SU-DHL-6 (cell line): ENCODE results near the gene B2M.

Experiments
- H2AFZ ChIP-seq: fragments of 200-600 bp; sonication (generic); 2 replicates; pipeline ENCODE4 v1.6.1; 2014; ENCODE audit warnings: low read depth, mild to moderate bottlenecking, moderate library complexity, mixed read lengths, antibody characterized with exemption, low read length; ENCODE audit not compliant: severe bottlenecking
- H3F3A ChIP-seq: fragments of 200-600 bp; shearing (Covaris generic); 2 replicates; pipeline ENCODE4 v1.6.0; 2016; ENCODE audit warnings: antibody characterized with exemption, mild to moderate bottlenecking; ENCODE audit not compliant: insufficient read depth
- H3K27ac ChIP-seq: fragments of 200-600 bp; sonication (generic); 2 replicates; pipeline ENCODE4 v1.5.1; 2016; ENCODE audit warnings: low read depth, mild to moderate bottlenecking, low read length, moderate library complexity, mixed read lengths
- H3K27me3 ChIP-seq: fragments of 200-600 bp; sonication (generic), shearing (Covaris generic); 2 replicates; pipeline ENCODE4 v1.6.0; 2014; ENCODE audit warnings: mild to moderate bottlenecking, low read length
- H3K36me3 ChIP-seq: fragments of 200-600 bp; sonication (generic); 2 replicates; pipeline ENCODE4 v1.6.1; 2014; ENCODE audit warnings: mild to moderate bottlenecking, low read length, mixed read lengths
- H3K4me2 ChIP-seq: fragments of 300-600, 200-600 bp; shearing (Covaris generic), sonication (generic); 2 replicates; pipeline ENCODE4 v1.6.0; 2014; ENCODE audit warnings: low read length, low read depth, mild to moderate bottlenecking; ENCODE audit not compliant: poor library complexity, severe bottlenecking
- H3K4me3 ChIP-seq: fragments of 200-600 bp; sonication (generic); 2 replicates; pipeline ENCODE4 v1.5.1; 2014; ENCODE audit warnings: antibody characterized with exemption, low read length, mild to moderate bottlenecking, mixed read lengths; ENCODE audit not compliant: insufficient read depth, poor library complexity, severe bottlenecking
- H3K79me2 ChIP-seq: fragments of 200-600 bp; sonication (generic); 2 replicates; pipeline ENCODE4 v1.6.1; 2014; ENCODE audit warnings: mild to moderate bottlenecking, low read length, moderate library complexity; ENCODE audit not compliant: insufficient read depth
- H3K9ac ChIP-seq: fragments of 200-600 bp; sonication (generic); 2 replicates; pipeline ENCODE4 v1.7.0; 2014; ENCODE audit warnings: mild to moderate bottlenecking, low read length
- H3K9me2 ChIP-seq: fragments of 200-600 bp; sonication (generic); replicated peaks from 2 replicates; pipeline ENCODE4 v1.6.1; 2014; ENCODE audit warnings: low read length; ENCODE audit not compliant: insufficient read depth
- H3K9me3 ChIP-seq: fragments of 200-600 bp; sonication (generic); 2 replicates; pipeline ENCODE4 v1.6.1; 2014; ENCODE audit warnings: low read length, mixed read lengths; ENCODE audit not compliant: insufficient read depth
- H4K20me1 ChIP-seq: fragments of 200-600 bp; sonication (generic); 2 replicates; pipeline ENCODE4 v1.6.1; 2014; ENCODE audit warnings: low read depth, mild to moderate bottlenecking, antibody characterized with exemption, low read length, moderate library complexity, mixed read lengths
- CTCF ChIP-seq: fragments of 200-600 bp; sonication (generic); IDR thresholded peaks from one replicate; pipeline ENCODE4 v1.5.1; 2017; ENCODE audit warnings: antibody characterized with exemption, mild to moderate bottlenecking, low read length, moderate library complexity; ENCODE audit not compliant: insufficient read depth, poor library complexity, severe bottlenecking
- EZH2phosphoT487 ChIP-seq: fragments of 200-600 bp; sonication (generic), shearing (Covaris generic); conservative IDR thresholded peaks from 2 replicates; pipeline ENCODE4 v1.6.1; 2018; ENCODE audit warnings: mild to moderate bottlenecking, antibody characterized with exemption, low read length, moderate library complexity, mixed read lengths

B2M gene

GRCh38 chr15:44706401-44706800, 4.9 kb upstream of the B2M start:
- TF ChIP-seq CTCF, result no peak
- TF ChIP-seq EZH2phosphoT487, result no peak
- no peaks in the 10 kb centered on the region for H4K20me1 ChIP-seq
- H3K9me3 ChIP-seq, result no peaks in the 10 kb centered on the region
- no peaks in the 10 kb centered on the region for H3K9me2 ChIP-seq
- H3K9ac ChIP-seq, result no peak overlapping the region
- peaks cover 5% of the 10 kb centered on the region; the same call in 1 of the 2 replicates for H3F3A ChIP-seq
- no peak overlapping the region for H3K4me2 ChIP-seq
- no peak overlapping the region for H3K4me3 ChIP-seq
- H2AFZ ChIP-seq, result no peak overlapping the region
- no peaks in the 10 kb centered on the region for H3K36me3 ChIP-seq
- H3K27ac ChIP-seq, result no peak overlapping the region
- peaks cover under 1% of the 10 kb centered on the region; the same call in 1 of the 2 replicates for H3K79me2 ChIP-seq
- no peaks in the 10 kb centered on the region for H3K27me3 ChIP-seq

- Histone ChIP-seq H3K36me3 (no peaks in the 10 kb centered on the region), H3K27ac (no peak overlapping the region), H3K4me2 (no peak overlapping the region), H3K27me3 (no peaks in the 10 kb centered on the region), H2AFZ (no peak overlapping the region), H3K4me3 (no peak overlapping the region), H3K9ac (no peak overlapping the region), H4K20me1 (peaks cover under 1% of the 10 kb centered on the region; the same call in 1 of the 2 replicates), H3K9me3 (no peaks in the 10 kb centered on the region), H3K9me2 (no peaks in the 10 kb centered on the region), H3K79me2 (peaks cover 7% of the 10 kb centered on the region), H3F3A (peaks cover 6% of the 10 kb centered on the region; the same call in 1 of the 2 replicates)
- TF ChIP-seq CTCF, result no peak
- no peak for TF ChIP-seq EZH2phosphoT487
These were observed 4.2 kb upstream of the B2M start for GRCh38 chr15:44706946-44707636.

GRCh38 chr15:44710236-44711095, 851 bp upstream of the B2M start:
- no peaks in the 10 kb centered on the region for H3K9me3 ChIP-seq
- no peaks in the 10 kb centered on the region for H3K27me3 ChIP-seq
- no peaks in the 10 kb centered on the region for H3K9me2 ChIP-seq
- H3K79me2 ChIP-seq, result peaks cover 41% of the 10 kb centered on the region
- peaks cover 8% of the 10 kb centered on the region for H3K36me3 ChIP-seq
- peak overlapping the region; percentile 85 for H3K27ac ChIP-seq
- peak overlapping the region; percentile 94 for H3K4me2 ChIP-seq
- H4K20me1 ChIP-seq, result peaks cover 27% of the 10 kb centered on the region
- peaks cover 37% of the 10 kb centered on the region for H3F3A ChIP-seq
- peak overlapping the region; percentile 88 for H3K4me3 ChIP-seq
- peak overlapping the region; percentile 94 for H3K9ac ChIP-seq
- TF ChIP-seq CTCF (peak; percentile 84), EZH2phosphoT487 (no peak)
- peak overlapping the region; percentile 84 for H2AFZ ChIP-seq
